GM12875 (cell line): ENCODE measurements around the gene KCNN4.
A peak's percentile ranks its signal among the peaks of the same experiment; 100 is the strongest.

Experiments
- H3K4me3 ChIP-seq: one replicate; pipeline ENCODE4 v1.5.1; 2011; ENCODE audit warnings: low read depth, low read length, control low read depth
- TF ChIP-seq, protein P1 (sequence below): IDR thresholded peaks from 2 replicates; pipeline ENCODE4 v1.5.1; 2011; ENCODE audit warnings: low read depth, mild to moderate bottlenecking, control low read depth, inconsistent platforms, low read length, moderate library complexity, borderline replicate concordance; ENCODE audit not compliant: insufficient read depth

The KCNN4 gene

DNA sequence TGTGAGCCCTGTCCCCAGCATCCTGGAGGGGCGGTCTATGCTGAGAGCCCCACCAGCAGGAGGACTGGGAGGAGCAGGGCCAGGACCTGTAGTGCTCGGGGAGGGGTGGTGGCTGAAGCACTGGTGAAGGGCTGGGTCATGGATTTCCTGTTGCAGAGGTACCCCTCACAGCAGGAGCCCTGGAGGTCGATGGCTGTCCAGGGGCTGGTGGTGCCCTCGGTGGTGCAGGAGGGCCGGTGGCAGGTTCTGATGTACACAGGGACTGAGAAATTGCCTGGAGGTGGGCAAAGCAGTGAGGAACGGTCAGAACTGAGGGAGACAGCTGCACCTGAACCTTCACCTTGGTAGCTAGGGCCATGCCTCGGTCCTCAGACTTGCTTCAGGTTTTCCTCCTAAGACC is 16.8 kb upstream of the KCNN4 start:
- TF ChIP-seq, protein P1, sequence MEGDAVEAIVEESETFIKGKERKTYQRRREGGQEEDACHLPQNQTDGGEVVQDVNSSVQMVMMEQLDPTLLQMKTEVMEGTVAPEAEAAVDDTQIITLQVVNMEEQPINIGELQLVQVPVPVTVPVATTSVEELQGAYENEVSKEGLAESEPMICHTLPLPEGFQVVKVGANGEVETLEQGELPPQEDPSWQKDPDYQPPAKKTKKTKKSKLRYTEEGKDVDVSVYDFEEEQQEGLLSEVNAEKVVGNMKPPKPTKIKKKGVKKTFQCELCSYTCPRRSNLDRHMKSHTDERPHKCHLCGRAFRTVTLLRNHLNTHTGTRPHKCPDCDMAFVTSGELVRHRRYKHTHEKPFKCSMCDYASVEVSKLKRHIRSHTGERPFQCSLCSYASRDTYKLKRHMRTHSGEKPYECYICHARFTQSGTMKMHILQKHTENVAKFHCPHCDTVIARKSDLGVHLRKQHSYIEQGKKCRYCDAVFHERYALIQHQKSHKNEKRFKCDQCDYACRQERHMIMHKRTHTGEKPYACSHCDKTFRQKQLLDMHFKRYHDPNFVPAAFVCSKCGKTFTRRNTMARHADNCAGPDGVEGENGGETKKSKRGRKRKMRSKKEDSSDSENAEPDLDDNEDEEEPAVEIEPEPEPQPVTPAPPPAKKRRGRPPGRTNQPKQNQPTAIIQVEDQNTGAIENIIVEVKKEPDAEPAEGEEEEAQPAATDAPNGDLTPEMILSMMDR = no peak
- H3K4me3 ChIP-seq = no peak overlapping the region

DNA sequence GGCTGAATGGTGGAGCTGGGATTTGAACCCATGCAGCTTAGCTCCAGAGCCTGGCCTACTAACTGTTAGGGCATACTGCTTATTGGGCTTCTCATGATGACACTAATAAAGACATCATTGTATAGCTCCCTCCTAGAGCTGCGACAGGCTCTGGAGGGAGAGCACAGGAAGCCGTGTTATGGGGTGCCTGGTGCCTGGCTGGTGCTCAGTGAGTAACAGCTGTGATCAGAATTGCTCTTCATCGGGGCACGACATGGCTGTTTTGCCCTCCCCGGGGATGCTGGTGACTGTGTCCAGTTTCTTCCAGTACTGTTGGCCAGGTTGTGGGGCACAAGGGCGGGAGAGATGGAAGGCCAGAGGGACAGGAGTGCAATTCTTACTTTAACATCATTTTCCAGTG is 16.3 kb upstream of the KCNN4 start:
- TF ChIP-seq, protein P1 = no peak
- no peak overlapping the region for H3K4me3 ChIP-seq

GRCh38 chr19:43790587-43790986 is 9.8 kb upstream of the KCNN4 start:
- TF ChIP-seq, protein P1 = no peak
- no peak overlapping the region for H3K4me3 ChIP-seq

DNA sequence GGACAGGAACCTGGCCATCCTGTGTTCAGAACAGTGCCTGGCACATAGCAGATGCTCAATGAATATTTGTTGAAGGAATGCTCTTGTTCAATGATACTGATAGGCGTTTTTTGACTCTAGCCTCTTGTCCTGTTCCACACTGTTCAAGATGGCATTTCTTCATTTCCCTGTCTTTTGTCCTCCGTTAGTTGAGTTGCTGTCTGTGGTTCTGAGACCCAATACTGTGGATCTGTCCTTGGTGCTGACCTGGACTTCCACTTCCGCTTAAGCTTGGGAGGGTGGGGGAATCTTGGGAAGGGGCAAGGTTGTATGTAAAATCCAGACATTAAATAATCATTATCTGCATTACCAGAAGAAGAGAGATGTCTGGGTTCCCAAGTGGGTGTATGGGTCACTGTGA is 8.3 kb upstream of the KCNN4 start:
- no peak overlapping the region for H3K4me3 ChIP-seq
- TF ChIP-seq, protein P1 = no peak

DNA sequence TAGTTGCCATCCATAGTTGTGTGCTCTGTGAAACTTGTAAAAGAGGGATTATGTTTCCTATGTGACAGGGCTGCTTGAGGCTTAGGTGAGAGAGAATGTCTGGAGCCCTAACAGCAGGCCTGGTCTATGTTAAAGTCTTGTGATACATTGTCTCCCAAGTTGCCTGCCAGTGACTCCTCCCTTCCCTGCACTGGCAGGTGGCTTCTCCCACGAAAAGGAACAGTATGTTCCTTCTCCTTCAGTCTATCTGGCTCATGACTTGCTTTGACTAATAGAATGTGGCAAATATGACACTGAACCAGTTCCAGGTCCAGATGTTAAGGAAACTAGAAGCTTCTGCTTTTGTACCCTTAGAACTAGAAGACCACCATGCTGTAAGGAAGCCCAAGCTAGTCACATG is 5.9 kb upstream of the KCNN4 start:
- H3K4me3 ChIP-seq = no peak overlapping the region
- TF ChIP-seq, protein P1 = no peak

- TF ChIP-seq, protein P1 = peak; percentile 99
- H3K4me3 ChIP-seq = no peak overlapping the region
Observed at GRCh38 chr19:43784981-43785808, 4.4 kb upstream of the KCNN4 start.
